Adipocyte (in vitro differentiated cells): Measurements from ENCODE around the gene PPP1R37.

Experiments
- DNase-seq: peaks from one replicate; pipeline ENCODE4 v3.0.0-alpha.2; 2015; ENCODE audit warnings: low read depth
- H3K27me3 ChIP-seq: replicated peaks from 2 replicates; pipeline ENCODE4 v1.7.0; 2013; ENCODE audit warnings: mild to moderate bottlenecking, low read length, moderate library complexity; ENCODE audit not compliant: control insufficient read depth, insufficient read depth
- H3K36me3 ChIP-seq: 2 replicates; pipeline ENCODE4 v1.7.0; 2013; ENCODE audit warnings: low read length, mild to moderate bottlenecking, moderate library complexity; ENCODE audit not compliant: control insufficient read depth, insufficient read depth, severe bottlenecking
- H3K4me1 ChIP-seq: 2 replicates; pipeline ENCODE4 v1.7.0; 2013; ENCODE audit warnings: mild to moderate bottlenecking, low read length, moderate library complexity; ENCODE audit not compliant: control insufficient read depth, insufficient read depth
- H3K4me3 ChIP-seq: 2 replicates; pipeline ENCODE4 v1.7.0; 2013; ENCODE audit warnings: mild to moderate bottlenecking, low read length, moderate library complexity
- H3K9ac ChIP-seq: 2 replicates; pipeline ENCODE4 v1.7.0; 2013; ENCODE audit warnings: mild to moderate bottlenecking, low read length, moderate library complexity
- H3K9me3 ChIP-seq: 2 replicates; pipeline ENCODE4 v1.7.0; 2013; ENCODE audit warnings: mild to moderate bottlenecking, low read length, moderate library complexity; ENCODE audit not compliant: control insufficient read depth

PPP1R37 gene

DNA sequence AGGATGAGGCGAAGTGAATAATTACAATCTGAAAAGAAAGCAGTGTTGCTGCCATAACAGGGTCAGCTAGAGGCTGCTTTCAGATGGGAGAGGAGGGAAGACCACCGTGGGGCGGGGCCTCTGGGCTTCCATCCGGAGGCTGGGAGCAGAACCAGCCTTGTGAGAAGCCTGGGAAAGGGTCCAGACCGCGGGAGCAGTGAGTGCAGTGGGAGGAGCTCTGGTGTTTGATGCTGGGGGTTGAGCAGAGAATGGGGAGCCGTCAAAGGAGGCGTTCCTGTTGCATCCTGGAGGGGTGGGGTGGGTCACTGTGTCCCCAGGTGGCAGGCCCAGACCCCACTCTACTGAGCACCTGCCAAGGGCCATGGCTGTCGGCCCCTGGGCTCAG, 49.7 kb downstream of the PPP1R37 start:
- Histone ChIP-seq H3K9ac (no peak overlapping the region), H3K27me3 (no peaks in the 10 kb centered on the region), H3K4me1 (no peaks in the 10 kb centered on the region), H3K9me3 (no peaks in the 10 kb centered on the region), H3K36me3 (peaks cover 8% of the 10 kb centered on the region), H3K4me3 (no peak overlapping the region)
- DNase-seq = no peak

DNA sequence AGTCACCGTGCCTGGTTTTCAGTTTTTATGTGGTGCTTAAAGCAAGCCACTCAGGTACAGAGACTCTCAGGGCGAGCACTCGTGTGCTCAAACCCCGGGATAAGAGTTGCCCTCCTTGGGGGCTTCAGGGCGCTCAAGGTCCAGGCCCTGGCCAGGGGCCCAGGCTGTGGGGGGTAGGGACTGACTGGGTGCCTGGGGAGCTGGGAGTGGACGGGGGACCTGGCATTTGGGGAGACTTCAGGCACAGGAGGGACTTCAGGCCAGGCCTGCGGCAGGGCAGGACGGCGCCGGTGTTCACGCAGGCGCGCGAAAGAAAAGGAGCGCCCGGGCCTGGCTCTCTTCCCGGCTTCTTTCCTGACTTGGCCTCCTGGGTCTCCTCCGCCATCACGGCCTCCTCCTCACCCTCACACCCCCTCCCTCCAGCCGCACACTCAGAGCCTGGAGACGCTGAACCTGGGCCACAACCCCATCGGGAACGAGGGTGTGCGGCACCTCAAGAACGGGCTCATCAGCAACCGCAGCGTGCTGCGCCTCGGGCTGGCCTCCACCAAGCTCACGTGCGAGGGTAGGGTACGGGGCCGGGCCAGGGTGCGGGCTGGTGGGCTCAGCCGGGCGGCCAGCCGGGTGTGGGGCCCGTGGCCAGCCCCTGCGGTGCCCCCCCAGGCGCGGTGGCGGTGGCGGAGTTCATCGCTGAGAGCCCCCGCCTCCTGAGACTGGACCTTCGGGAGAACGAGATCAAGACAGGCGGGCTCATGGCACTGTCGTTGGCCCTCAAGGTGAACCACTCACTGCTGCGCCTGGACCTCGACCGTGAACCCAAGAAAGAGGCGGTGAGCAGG, 51.7 kb downstream of the PPP1R37 start:
- no peaks in the 10 kb centered on the region for H3K27me3 ChIP-seq
- no peaks in the 10 kb centered on the region for H3K9me3 ChIP-seq
- H3K9ac ChIP-seq = no peak overlapping the region
- no peak for DNase-seq
- no peak overlapping the region for H3K4me3 ChIP-seq
- H3K36me3 ChIP-seq = peaks cover 8% of the 10 kb centered on the region
- no peaks in the 10 kb centered on the region for H3K4me1 ChIP-seq

DNA sequence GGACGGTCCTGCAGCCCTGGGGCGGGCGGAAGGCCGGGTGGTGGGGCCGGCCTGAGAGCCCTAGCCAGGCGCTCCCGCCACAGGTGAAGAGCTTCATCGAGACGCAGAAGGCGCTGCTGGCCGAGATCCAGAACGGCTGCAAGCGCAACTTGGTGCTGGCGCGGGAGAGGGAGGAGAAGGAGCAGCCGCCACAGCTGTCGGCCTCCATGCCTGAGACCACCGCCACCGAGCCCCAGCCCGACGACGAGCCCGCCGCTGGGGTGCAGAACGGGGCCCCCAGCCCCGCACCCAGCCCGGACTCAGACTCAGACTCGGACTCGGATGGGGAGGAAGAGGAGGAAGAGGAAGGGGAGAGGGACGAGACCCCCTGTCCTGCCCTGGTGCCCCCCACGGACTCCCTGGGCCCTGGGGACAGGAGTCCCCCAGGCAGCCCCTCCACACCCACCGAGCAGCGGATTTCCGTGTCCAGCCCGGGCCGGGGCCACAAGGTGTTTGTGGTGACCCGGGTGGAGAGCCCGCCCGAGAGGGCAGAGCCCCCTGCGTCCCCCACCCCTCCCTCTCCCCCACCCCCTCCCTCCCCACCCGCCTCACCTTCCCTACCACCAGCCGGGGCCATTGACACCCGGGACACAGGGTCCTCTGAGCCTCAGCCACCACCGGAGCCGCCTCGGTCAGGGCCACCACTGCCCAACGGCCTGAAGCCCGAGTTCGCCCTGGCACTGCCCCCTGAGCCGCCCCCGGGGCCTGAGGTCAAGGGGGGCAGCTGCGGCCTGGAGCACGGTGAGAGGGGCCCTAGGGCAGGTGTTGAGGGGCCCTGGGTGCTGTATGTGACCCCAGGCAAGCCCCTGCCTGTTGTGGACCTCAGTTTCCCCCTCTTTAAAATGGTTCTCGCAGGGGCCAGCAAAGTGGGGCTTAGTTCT, 52.6 kb downstream of the PPP1R37 start:
- Histone ChIP-seq H3K9ac (no peak overlapping the region), H3K4me3 (no peak overlapping the region), H3K27me3 (no peaks in the 10 kb centered on the region), H3K4me1 (no peaks in the 10 kb centered on the region), H3K9me3 (no peaks in the 10 kb centered on the region), H3K36me3 (peaks cover 8% of the 10 kb centered on the region)
- no peak for DNase-seq

DNA sequence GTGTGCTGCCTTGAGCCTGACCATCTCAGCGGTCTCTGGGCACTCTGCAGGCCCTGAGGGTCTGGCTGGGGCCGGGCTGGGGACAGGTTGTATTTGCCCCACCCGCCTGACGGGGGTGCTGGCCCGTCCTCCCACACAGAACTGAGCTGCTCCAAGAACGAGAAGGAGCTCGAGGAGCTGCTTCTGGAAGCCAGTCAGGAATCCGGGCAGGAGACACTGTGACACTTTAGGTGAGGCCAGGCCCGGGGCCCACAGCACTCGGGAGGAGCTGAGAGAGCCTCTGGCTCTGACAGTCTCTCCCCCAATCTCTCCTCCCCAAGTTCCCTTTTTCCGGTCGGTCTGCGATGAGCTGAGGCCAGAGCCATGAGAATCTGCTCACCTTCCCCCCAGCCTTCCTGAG, 53.3 kb downstream of the PPP1R37 start:
- no peak overlapping the region for H3K9ac ChIP-seq
- no peaks in the 10 kb centered on the region for H3K27me3 ChIP-seq
- H3K9me3 ChIP-seq = no peaks in the 10 kb centered on the region
- no peak for DNase-seq
- H3K4me3 ChIP-seq = no peak overlapping the region
- no peaks in the 10 kb centered on the region for H3K4me1 ChIP-seq
- H3K36me3 ChIP-seq = peaks cover 8% of the 10 kb centered on the region

GRCh38 chr19:45146741-45147205, 53.8 kb downstream of the PPP1R37 start:
- Histone ChIP-seq H3K36me3 (peaks cover 8% of the 10 kb centered on the region), H3K9me3 (no peaks in the 10 kb centered on the region), H3K27me3 (no peaks in the 10 kb centered on the region), H3K4me1 (no peaks in the 10 kb centered on the region), H3K4me3 (no peak overlapping the region), H3K9ac (no peak overlapping the region)
- DNase-seq = no peak

DNA sequence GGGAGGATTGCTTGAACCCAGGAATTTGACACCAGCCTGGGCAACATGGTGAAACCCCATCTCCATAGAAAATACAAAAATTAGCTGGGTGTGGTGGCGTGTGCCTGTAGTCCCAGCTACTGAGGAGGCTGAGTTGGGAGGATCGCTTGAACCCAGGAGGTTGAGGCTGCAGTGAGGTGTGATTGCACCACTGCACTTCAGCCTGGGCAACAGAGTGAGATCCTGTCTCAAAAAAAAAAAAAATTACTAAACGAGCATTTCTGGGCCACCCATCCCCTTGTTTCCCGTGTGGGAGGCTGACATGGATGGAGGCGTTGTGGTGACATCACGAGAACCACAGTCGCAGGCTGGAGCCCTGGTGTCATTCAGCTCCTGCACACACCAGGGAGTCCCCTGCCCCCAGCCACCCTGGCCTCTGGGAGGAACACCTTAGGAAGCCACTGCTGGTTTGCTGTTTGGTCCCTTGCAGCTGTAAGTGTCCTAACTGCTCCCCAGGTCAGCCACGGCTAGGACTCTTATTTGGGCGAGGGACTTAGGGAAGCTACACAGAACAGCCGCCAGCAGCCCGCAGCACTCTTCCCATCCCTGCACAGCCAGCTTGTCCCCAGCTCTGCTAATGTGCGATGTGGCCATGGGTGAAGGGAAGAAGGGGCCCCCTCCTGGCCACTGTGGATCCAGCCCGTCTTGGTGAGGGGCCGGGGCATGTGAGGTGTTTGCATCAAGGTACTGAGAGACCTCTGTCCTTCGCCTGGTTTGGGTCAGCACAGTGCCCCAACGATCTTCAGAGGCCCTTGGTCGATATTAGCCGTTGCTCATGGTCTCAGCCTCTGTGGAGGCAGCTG, 55.1 kb downstream of the PPP1R37 start:
- DNase-seq = no peak
- no peak overlapping the region for H3K9ac ChIP-seq
- H3K27me3 ChIP-seq = peaks cover 6% of the 10 kb centered on the region
- H3K4me1 ChIP-seq = peaks cover 10% of the 10 kb centered on the region
- H3K4me3 ChIP-seq = no peak overlapping the region
- no peaks in the 10 kb centered on the region for H3K9me3 ChIP-seq
- no peaks in the 10 kb centered on the region for H3K36me3 ChIP-seq

GRCh38 chr19:45149129-45149528, 56.1 kb downstream of the PPP1R37 start:
- Histone ChIP-seq H3K9me3 (no peaks in the 10 kb centered on the region), H3K9ac (no peak overlapping the region), H3K4me1 (peaks cover 20% of the 10 kb centered on the region), H3K4me3 (no peak overlapping the region), H3K36me3 (no peaks in the 10 kb centered on the region), H3K27me3 (peaks cover 7% of the 10 kb centered on the region)
- DNase-seq = no peak

DNA sequence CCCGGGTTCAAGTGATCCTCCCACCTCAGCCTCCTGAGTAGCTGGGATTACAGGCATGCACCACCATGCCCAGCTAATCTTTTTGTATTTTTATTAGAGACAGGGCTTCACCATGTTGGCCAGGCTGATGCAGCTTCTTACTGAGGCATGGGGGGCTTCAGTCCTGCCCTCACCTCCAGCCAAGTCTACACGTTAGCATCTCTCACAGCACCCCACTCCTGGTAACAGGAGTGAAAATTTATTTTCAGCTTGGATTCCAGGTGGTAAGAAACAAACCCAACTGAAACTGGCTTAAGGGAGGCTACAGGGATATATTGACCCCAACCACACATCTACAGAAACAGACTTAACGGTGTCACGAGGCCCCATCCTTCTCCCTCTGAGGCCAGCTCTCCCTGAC, 57.2 kb downstream of the PPP1R37 start:
- no peak overlapping the region for H3K4me3 ChIP-seq
- DNase-seq = no peak
- H3K27me3 ChIP-seq = peaks cover 7% of the 10 kb centered on the region
- no peaks in the 10 kb centered on the region for H3K36me3 ChIP-seq
- H3K4me1 ChIP-seq = peaks cover 23% of the 10 kb centered on the region
- H3K9ac ChIP-seq = no peak overlapping the region
- no peaks in the 10 kb centered on the region for H3K9me3 ChIP-seq

- DNase-seq = no peak
- peaks cover 23% of the 10 kb centered on the region for H3K4me1 ChIP-seq
- no peak overlapping the region for H3K4me3 ChIP-seq
- no peaks in the 10 kb centered on the region for H3K9me3 ChIP-seq
- no peak overlapping the region for H3K9ac ChIP-seq
- H3K36me3 ChIP-seq = no peaks in the 10 kb centered on the region
- peaks cover 7% of the 10 kb centered on the region for H3K27me3 ChIP-seq
Observed at GRCh38 chr19:45150751-45151281, 57.8 kb downstream of the PPP1R37 start.

- Histone ChIP-seq H3K4me3 (no peak overlapping the region), H3K4me1 (peaks cover 23% of the 10 kb centered on the region), H3K27me3 (peaks cover 7% of the 10 kb centered on the region), H3K9me3 (no peaks in the 10 kb centered on the region), H3K36me3 (no peaks in the 10 kb centered on the region), H3K9ac (no peak overlapping the region)
- no peak for DNase-seq
Observed at GRCh38 chr19:45151320-45151719, 58.3 kb downstream of the PPP1R37 start.
